Uterus (tissue), 2 donors: ENCODE measurements around the gene STAMBPL1.

Experiments used
- POLR2A ChIP-seq, 2 donors: fragments of 450-650 bp; IDR thresholded peaks; one replicate each; pipeline ENCODE4 v1.6.1; 2016; ENCODE audit warnings: antibody characterized with exemption in 2 of 2, mild to moderate bottlenecking in 1 of 2, moderate library complexity in 1 of 2
- TF ChIP-seq, protein P1 (sequence below), 4 experiments: fragments of 200-600 bp in 2 of 4; fragments of 450-650 bp in 2 of 4; sonication (generic) in 2 of 4; IDR thresholded peaks; one replicate each; pipeline ENCODE4 v1.5.1; 2016 to 2019; ENCODE audit warnings: antibody characterized with exemption in 4 of 4, mild to moderate bottlenecking in 2 of 4, moderate library complexity in 1 of 4

GRCh38 chr10:88877298-88877697, 2.7 kb upstream of the STAMBPL1 start:
- TF ChIP-seq, protein P1, sequence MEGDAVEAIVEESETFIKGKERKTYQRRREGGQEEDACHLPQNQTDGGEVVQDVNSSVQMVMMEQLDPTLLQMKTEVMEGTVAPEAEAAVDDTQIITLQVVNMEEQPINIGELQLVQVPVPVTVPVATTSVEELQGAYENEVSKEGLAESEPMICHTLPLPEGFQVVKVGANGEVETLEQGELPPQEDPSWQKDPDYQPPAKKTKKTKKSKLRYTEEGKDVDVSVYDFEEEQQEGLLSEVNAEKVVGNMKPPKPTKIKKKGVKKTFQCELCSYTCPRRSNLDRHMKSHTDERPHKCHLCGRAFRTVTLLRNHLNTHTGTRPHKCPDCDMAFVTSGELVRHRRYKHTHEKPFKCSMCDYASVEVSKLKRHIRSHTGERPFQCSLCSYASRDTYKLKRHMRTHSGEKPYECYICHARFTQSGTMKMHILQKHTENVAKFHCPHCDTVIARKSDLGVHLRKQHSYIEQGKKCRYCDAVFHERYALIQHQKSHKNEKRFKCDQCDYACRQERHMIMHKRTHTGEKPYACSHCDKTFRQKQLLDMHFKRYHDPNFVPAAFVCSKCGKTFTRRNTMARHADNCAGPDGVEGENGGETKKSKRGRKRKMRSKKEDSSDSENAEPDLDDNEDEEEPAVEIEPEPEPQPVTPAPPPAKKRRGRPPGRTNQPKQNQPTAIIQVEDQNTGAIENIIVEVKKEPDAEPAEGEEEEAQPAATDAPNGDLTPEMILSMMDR (IDR thresholded peaks at IDR 0.05) = no peak
- no peak for TF ChIP-seq POLR2A (IDR thresholded peaks at IDR 0.05)
